Effector memory CD8-positive, alpha-beta T cell (primary cell): ENCODE results near the gene RPS6KA6.

Experiments used
- ATAC-seq: fragments of 150-1000 bp; cut with Tn5 transposase; replicated peaks from 2 replicates; pipeline ENCODE4 v1.10.0; 2021; ENCODE audit warnings: mild to moderate bottlenecking, moderate library complexity
- DNase-seq, 3 experiments: peaks; one replicate each; pipeline ENCODE4 v3.0.0; 2021
- H3K27ac Mint-ChIP-seq, 2 donors: one replicate each; pipeline ENCODE4 v1.8.0; 2022; ENCODE audit warnings: mild to moderate bottlenecking in 2 of 2, mixed read lengths in 2 of 2, moderate library complexity in 2 of 2
- H3K27me3 Mint-ChIP-seq, 2 donors: one replicate each; pipeline ENCODE4 v1.8.0; 2022; ENCODE audit warnings: mixed read lengths in 2 of 2
- H3K36me3 Mint-ChIP-seq: one replicate; pipeline ENCODE4 v1.8.0; 2022; ENCODE audit warnings: mild to moderate bottlenecking, moderate library complexity, mixed read lengths; ENCODE audit not compliant: insufficient read depth
- H3K4me1 Mint-ChIP-seq, 2 donors: one replicate each; pipeline ENCODE4 v1.8.0; 2022; ENCODE audit warnings: low read depth in 2 of 2, mixed read lengths in 2 of 2
- H3K4me3 Mint-ChIP-seq, 2 donors: one replicate each; pipeline ENCODE4 v1.8.0; 2022; ENCODE audit warnings: mild to moderate bottlenecking in 2 of 2, mixed read lengths in 2 of 2, moderate library complexity in 2 of 2
- H3K9me3 Mint-ChIP-seq, 2 donors: one replicate each; pipeline ENCODE4 v1.8.0; 2022; ENCODE audit warnings: mixed read lengths in 2 of 2

RPS6KA6 gene

DNA sequence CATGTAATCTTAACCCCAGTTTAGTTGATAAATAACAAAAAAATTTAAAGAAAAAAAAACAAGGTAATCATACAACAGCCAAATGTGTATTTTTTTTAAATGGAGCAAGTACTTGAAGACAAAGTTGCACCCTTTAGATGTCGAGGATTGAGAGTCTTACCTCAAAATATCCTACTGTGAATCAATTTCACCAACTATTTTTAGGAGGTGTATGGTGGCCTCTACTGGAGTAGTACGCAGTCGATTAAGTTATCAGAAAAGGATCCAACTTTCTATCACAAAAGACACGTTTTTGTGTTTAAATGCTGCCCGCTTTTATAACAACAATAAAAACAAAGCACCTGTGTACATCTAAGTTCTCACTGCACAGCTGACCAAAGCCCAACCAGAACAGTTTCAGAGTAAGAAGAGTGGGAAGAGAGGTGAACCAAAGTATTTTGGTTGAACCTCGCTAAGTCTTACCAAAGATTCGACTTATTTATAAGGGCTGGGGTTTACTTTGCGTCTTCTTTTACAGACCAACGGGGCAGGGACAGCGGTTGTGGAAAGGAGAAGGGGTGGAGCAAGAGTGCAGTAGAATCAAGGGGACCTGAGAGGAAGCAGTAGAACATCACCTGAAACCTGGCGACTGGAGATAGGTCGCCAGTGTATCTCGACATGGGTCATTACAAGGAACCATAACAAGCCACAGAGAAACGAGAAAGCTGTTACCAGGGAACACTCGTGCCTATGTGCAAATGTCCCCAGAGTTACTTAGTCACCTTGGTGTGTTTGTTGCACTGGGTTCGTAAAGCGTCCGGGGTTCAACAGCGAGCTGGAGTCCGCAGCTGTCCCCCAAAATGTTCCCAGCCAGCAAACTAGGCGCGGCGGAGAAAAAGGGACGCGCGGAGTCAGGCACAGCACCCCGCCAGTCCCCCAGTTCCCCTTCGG lies 1.1 kb downstream of the RPS6KA6 start:
- DNase-seq (no peak), ATAC-seq (no peak)
- no peak overlapping the region for H3K27ac Mint-ChIP-seq
- no peaks in the 10 kb centered on the region for H3K4me1 Mint-ChIP-seq
- no peaks in the 10 kb centered on the region for H3K36me3 Mint-ChIP-seq
- peaks cover 7 to 8% of the 10 kb centered on the region in 2 donors for H3K9me3 Mint-ChIP-seq
- H3K4me3 Mint-ChIP-seq: no peak overlapping the region
- H3K27me3 Mint-ChIP-seq: no peaks in the 10 kb centered on the region

DNA sequence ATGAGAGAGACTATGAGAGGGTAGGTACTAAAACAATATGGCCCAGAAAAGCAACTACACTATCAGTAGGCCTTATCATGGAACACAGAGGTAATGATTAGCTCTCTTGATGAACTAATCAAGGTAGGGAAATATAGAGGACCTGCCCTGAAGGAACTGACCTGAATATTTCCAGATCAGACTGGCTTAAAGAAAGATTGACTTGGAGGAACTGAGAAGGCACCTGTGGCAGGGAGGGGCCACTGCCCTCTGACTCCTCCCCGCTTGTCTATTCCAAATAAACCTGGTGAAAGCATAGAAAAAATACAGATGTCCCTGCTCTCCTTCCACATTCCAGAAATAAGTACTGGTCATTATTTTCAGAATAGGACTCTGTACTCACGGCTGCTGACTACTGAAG lies 5.5 kb downstream of the RPS6KA6 start:
- H3K27ac Mint-ChIP-seq: no peak overlapping the region
- no peaks in the 10 kb centered on the region for H3K36me3 Mint-ChIP-seq
- H3K4me1 Mint-ChIP-seq: no peaks in the 10 kb centered on the region
- no peak for ATAC-seq
- DNase-seq: no peak
- no peaks in the 10 kb centered on the region for H3K27me3 Mint-ChIP-seq
- peaks cover 0 to 5% of the 10 kb centered on the region in 2 donors for H3K9me3 Mint-ChIP-seq
- H3K4me3 Mint-ChIP-seq: no peak overlapping the region

DNA sequence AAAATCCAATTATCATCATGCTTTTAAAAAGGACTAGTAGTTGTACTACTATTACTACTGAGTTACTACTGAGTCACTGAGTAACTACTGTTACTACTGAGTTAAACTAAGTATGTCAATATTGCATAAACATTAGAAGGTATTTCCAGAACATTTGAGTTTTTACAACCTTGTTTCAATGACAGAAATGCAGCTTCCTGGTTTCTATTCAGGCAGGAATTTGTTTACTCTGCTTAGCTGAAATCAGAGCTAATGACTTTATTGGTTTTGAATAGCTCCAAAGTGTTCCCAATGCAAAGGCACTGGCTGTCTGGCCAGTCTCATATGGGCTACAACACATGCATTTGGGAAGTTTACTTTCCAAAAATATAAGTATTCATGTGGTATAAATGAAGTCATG lies 12.0 kb downstream of the RPS6KA6 start:
- no peak overlapping the region for H3K27ac Mint-ChIP-seq
- ATAC-seq (no peak), DNase-seq (no peak)
- no peaks in the 10 kb centered on the region for H3K4me1 Mint-ChIP-seq
- no peak overlapping the region for H3K4me3 Mint-ChIP-seq
- no peaks in the 10 kb centered on the region for H3K36me3 Mint-ChIP-seq
- H3K9me3 Mint-ChIP-seq: no peaks in the 10 kb centered on the region
- no peaks in the 10 kb centered on the region for H3K27me3 Mint-ChIP-seq

DNA sequence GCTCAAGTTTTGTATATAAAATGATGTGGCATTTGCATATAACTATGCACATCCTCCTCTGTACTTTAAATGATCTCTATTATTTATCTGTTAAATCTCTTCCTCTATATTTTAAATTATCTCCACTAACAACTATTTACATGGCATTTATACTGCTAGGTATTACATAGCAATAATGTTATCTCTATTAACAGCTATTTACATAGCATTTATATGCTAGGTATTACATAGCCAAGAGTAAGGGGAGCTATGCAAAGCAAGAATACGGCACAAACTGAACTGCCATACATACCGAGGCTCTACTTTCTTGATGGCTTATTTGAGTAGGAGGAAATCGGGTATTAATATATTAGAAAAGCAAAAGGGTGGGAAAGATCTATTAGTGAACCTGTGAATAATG lies 12.7 kb downstream of the RPS6KA6 start:
- Mint-ChIP-seq H3K27ac (no peak overlapping the region), H3K9me3 (no peaks in the 10 kb centered on the region), H3K4me3 (no peak overlapping the region), H3K4me1 (no peaks in the 10 kb centered on the region), H3K27me3 (no peaks in the 10 kb centered on the region), H3K36me3 (no peaks in the 10 kb centered on the region)
- ATAC-seq (no peak), DNase-seq (no peak)

DNA sequence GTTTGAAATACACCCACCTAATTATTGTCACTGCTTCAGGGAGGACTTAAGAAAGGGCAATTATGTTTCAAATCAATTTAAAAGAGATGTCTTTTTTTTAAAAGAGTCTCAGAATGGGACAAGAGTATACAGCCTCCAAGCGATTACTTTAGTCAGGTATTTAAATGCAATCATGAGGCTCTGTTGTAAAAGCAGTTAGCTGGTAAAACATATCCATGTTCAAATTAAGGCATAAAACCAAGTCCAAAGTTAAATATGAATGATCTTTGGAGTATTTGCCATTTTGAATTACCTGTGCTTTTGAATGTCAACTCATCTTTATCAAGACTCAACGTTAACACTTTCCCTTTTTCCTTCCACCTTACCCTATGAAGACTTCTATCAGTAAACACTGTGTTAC lies 13.7 kb downstream of the RPS6KA6 start:
- no peaks in the 10 kb centered on the region for H3K9me3 Mint-ChIP-seq
- H3K27ac Mint-ChIP-seq: no peak overlapping the region
- no peak for ATAC-seq
- DNase-seq: no peak
- H3K27me3 Mint-ChIP-seq: no peaks in the 10 kb centered on the region
- H3K4me3 Mint-ChIP-seq: no peak overlapping the region
- H3K4me1 Mint-ChIP-seq: no peaks in the 10 kb centered on the region
- H3K36me3 Mint-ChIP-seq: no peaks in the 10 kb centered on the region

DNA sequence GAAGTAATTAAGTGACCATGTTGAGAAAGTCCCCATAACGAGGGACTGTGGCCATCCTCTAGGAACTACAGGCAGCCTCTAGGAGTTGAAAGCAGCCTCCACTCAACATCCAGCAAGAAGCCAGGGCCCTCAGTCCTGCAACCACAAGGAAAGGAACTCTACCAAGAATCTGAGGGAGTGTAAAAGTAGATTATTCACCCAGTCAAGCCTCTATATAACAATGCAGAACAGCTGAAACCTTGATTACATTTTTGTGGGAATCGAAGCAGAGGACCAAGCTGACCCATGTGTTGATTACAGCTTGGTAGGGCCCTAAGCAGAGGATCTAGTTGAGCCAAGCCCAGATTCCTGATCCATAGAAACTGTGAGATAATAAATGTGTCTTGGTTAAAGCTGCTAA lies 17.1 kb downstream of the RPS6KA6 start:
- Mint-ChIP-seq H3K27me3 (no peaks in the 10 kb centered on the region), H3K36me3 (no peaks in the 10 kb centered on the region), H3K4me1 (no peaks in the 10 kb centered on the region), H3K9me3 (no peaks in the 10 kb centered on the region), H3K4me3 (no peak overlapping the region), H3K27ac (no peak overlapping the region)
- ATAC-seq (no peak), DNase-seq (no peak)

DNA sequence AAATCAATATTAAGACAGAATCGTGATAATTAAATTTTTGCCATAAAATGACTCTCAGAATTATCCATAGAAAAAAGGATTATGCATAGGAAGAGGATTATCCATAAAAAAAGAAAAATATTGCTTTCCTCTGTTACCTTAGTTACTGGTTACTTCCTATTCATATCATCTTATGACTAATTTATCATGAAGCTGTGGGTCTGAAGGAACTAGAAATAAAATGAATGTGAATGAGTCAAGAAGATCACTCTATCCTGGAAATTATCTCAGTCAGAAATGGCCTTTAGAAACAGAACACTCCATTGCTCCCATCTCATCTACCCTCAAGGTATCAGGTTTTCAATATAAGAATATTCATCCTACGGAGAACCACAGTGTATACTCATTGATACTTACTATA lies 19.4 kb downstream of the RPS6KA6 start:
- ATAC-seq (no peak), DNase-seq (no peak)
- Mint-ChIP-seq H3K27ac (no peak overlapping the region), H3K36me3 (no peaks in the 10 kb centered on the region), H3K4me3 (no peak overlapping the region), H3K4me1 (no peaks in the 10 kb centered on the region), H3K9me3 (no peaks in the 10 kb centered on the region), H3K27me3 (no peaks in the 10 kb centered on the region)

DNA sequence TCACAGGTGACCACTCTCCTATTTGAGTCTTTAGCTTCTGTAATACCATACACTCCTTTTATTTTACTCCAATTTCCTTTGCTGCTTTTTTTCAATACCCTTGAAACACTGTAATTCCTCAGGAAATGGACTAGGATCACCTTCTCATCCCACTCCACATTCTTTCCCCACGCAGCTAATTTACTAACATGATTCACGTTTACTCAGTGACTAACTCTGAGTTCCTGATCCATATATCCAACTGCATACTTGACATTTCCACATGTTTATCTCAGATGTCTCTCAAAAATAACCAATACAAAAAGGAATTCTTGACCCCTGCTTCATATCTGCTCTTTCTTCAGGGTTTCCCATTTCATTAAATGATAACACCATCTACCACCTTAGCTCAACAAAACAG lies 19.9 kb downstream of the RPS6KA6 start:
- no peak for ATAC-seq
- no peaks in the 10 kb centered on the region for H3K36me3 Mint-ChIP-seq
- DNase-seq: no peak
- no peaks in the 10 kb centered on the region for H3K4me1 Mint-ChIP-seq
- no peaks in the 10 kb centered on the region for H3K9me3 Mint-ChIP-seq
- no peak overlapping the region for H3K27ac Mint-ChIP-seq
- no peak overlapping the region for H3K4me3 Mint-ChIP-seq
- H3K27me3 Mint-ChIP-seq: no peaks in the 10 kb centered on the region

DNA sequence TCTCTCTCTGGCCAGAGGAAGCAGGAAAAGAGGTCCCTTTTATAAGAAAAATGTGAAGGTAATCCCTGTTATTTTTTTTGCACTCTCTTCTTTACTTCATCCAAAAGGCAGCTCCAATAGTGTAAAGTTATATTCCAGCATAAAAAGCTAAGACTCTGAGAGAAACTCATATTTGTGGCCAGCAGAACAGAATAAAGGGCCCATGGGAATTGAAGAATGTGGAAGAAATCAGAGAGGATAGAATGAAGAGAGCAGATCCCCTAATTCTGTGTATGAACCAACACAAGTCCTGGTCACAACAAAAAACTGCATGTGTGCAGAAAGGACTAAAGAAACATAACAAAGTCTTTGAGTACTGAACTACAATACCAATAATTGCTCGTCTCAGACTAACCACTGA lies 22.3 kb downstream of the RPS6KA6 start:
- no peak for ATAC-seq
- no peak for DNase-seq
- Mint-ChIP-seq H3K36me3 (no peaks in the 10 kb centered on the region), H3K9me3 (no peaks in the 10 kb centered on the region), H3K27ac (no peak overlapping the region), H3K4me3 (no peak overlapping the region), H3K27me3 (no peaks in the 10 kb centered on the region), H3K4me1 (no peaks in the 10 kb centered on the region)

DNA sequence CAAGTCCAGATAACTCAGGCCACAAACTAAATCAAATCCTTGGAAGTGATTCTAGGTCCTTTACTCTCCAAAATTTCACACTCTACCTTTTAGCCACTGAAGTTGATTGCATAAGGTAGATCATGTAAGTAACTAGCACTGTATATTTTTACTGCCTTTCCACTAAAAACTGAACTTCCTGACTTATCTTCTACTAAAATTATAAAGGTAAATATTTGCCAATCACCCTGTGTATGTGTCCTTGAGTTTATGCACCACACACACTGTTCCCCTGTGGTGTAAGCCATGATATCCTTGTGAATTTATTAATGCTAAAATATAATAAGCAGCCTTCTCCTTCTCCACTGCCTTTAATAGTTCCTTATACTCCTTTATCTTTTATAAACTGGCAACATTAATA lies 25.6 kb downstream of the RPS6KA6 start:
- no peaks in the 10 kb centered on the region for H3K36me3 Mint-ChIP-seq
- no peaks in the 10 kb centered on the region for H3K4me1 Mint-ChIP-seq
- ATAC-seq (no peak), DNase-seq (no peak)
- H3K27ac Mint-ChIP-seq: no peak overlapping the region
- no peaks in the 10 kb centered on the region for H3K27me3 Mint-ChIP-seq
- no peak overlapping the region for H3K4me3 Mint-ChIP-seq
- no peaks in the 10 kb centered on the region for H3K9me3 Mint-ChIP-seq

DNA sequence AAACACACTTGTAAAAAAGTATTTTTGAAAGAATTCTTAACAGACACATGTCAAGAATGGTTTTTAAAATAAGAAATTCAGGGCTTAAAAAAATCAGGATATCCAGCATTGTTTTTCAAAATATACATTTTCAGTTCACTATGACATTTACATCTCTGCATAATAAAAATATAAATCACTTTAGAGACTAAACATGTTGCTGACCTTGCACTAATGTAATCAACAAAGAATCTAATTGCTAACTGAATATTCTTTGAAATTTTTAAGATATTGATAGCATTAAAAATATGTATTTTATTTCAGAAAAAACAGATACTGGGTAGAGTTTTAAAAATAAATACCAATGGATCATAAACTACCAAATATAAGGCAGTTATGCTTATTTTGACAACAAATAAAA lies 26.4 kb downstream of the RPS6KA6 start:
- H3K27ac Mint-ChIP-seq: no peak overlapping the region
- H3K4me3 Mint-ChIP-seq: no peak overlapping the region
- no peaks in the 10 kb centered on the region for H3K4me1 Mint-ChIP-seq
- H3K36me3 Mint-ChIP-seq: no peaks in the 10 kb centered on the region
- no peaks in the 10 kb centered on the region for H3K27me3 Mint-ChIP-seq
- no peak for DNase-seq
- H3K9me3 Mint-ChIP-seq: no peaks in the 10 kb centered on the region
- no peak for ATAC-seq

DNA sequence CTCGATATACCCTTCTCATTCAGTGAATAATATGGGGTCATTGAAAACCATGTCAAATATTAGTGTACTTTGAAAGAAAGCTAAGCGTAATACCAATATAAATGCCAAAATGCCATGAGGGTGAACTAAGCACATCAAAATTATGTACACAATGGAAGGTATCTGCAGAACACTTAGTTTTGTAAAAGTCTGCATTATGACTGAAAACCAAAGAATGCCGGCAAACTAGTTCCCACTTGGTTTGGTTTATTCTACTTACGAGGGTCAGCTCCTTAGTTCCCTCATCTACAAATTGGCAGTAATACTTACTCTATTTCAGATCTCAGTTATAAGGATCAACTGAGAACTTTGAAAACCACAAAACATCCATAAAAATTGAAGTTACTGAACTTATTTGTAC lies 27.3 kb downstream of the RPS6KA6 start:
- Mint-ChIP-seq H3K9me3 (no peaks in the 10 kb centered on the region), H3K27me3 (no peaks in the 10 kb centered on the region), H3K36me3 (no peaks in the 10 kb centered on the region), H3K27ac (no peak overlapping the region), H3K4me3 (no peak overlapping the region), H3K4me1 (no peaks in the 10 kb centered on the region)
- ATAC-seq (no peak), DNase-seq (no peak)

DNA sequence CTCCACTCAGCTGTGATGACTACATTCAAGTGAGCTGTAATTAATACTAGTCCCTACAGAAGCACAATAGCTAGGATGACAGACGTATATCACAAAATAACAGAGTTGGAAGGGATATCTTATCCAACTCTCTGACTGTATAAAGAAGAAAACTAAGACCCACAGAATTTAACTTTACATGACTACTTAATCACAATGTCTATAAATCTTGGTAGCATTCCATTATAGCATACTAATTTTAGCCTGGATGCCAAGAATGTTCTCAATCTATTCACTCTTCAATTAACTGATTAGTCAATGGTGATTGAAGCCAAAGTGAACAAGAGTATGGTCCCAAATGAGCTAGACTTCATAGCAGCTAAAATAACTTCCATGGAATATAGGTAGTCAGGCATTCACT lies 31.2 kb downstream of the RPS6KA6 start:
- H3K27ac Mint-ChIP-seq: no peak overlapping the region
- H3K4me1 Mint-ChIP-seq: no peaks in the 10 kb centered on the region
- no peaks in the 10 kb centered on the region for H3K27me3 Mint-ChIP-seq
- ATAC-seq: no peak
- no peaks in the 10 kb centered on the region for H3K36me3 Mint-ChIP-seq
- H3K9me3 Mint-ChIP-seq: no peaks in the 10 kb centered on the region
- H3K4me3 Mint-ChIP-seq: no peak overlapping the region
- DNase-seq: no peak

DNA sequence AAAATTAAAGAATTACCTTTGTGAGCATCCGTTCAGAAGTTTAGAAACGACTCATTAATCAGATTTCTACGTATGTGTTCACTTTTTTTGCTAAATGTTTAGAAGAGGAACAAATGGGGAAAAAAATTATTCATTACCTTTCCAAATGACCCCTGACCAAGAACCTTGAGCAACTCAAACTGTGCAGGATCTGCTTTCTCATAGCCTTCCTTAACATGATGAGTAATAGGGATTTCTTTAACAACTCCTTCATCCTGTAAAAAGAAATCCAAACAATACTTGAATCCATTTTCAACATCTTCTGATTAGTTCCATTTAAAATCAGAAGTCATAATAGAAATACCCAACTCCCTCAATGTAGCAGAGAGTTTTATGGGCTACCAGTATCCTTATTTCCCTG lies 32.1 kb downstream of the RPS6KA6 start:
- ATAC-seq (no peak), DNase-seq (no peak)
- no peaks in the 10 kb centered on the region for H3K9me3 Mint-ChIP-seq
- no peaks in the 10 kb centered on the region for H3K4me1 Mint-ChIP-seq
- H3K27ac Mint-ChIP-seq: no peak overlapping the region
- no peaks in the 10 kb centered on the region for H3K36me3 Mint-ChIP-seq
- H3K4me3 Mint-ChIP-seq: no peak overlapping the region
- no peaks in the 10 kb centered on the region for H3K27me3 Mint-ChIP-seq
